Bone marrow (tissue), 2 donors: ENCODE data around the gene CALCA.
"Not testable (repeated sequence)": the region's sequence is repeated elsewhere in the genome, so short reads cannot be mapped to it uniquely, and the experiment has no call there.

Experiments used
- DNase-seq, 2 donors: peaks; one replicate each; lab custom pipeline; 2025; lab: John Stamatoyannopoulos, UW

CALCA gene

GRCh38 chr11:14971865-14972580 lies at the start of gene CALCA:
Gene CALCA (minus strand): TSS chr11:14972351. CDS start chr11:14971192, 1,159 bp downstream.
- no peak for DNase-seq

GRCh38 chr11:15016200-15016599 lies 44.0 kb upstream of the CALCA start:
- no peak for DNase-seq

- DNase-seq: no peak
Measured at GRCh38 chr11:15011776-15012345, 39.7 kb upstream of the CALCA start.

GRCh38 chr11:15010865-15011264 lies 38.7 kb upstream of the CALCA start:
- DNase-seq: no peak

GRCh38 chr11:15006139-15006759 lies 34.1 kb upstream of the CALCA start:
- DNase-seq: peak in 1 of 2 donors; percentile 26

GRCh38 chr11:14988133-14988532 lies 16.0 kb upstream of the CALCA start:
- DNase-seq: not testable (repeated sequence)

GRCh38 chr11:14981507-14981906 lies 9.4 kb upstream of the CALCA start:
- DNase-seq: no peak

- no peak for DNase-seq
Measured at GRCh38 chr11:14980854-14981253, 8.7 kb upstream of the CALCA start.

- DNase-seq: no peak
Measured at GRCh38 chr11:14977101-14977880, 5.1 kb upstream of the CALCA start.

GRCh38 chr11:14975252-14975587 lies 3.1 kb upstream of the CALCA start:
- no peak for DNase-seq

GRCh38 chr11:14974515-14975251 lies 2.5 kb upstream of the CALCA start:
- no peak for DNase-seq

GRCh38 chr11:14973621-14974514 lies 1.7 kb upstream of the CALCA start:
- no peak for DNase-seq

- DNase-seq: no peak
Measured at GRCh38 chr11:14972581-14973495, 687 bp upstream of the CALCA start.

GRCh38 chr11:14969901-14970323 lies 2.2 kb downstream of the CALCA start:
- peak in 1 of 2 donors; percentile 23 for DNase-seq

GRCh38 chr11:14967581-14968243 lies 4.4 kb downstream of the CALCA start:
- no peak for DNase-seq

GRCh38 chr11:14956111-14956510 lies 16.0 kb downstream of the CALCA start:
- DNase-seq: no peak

GRCh38 chr11:14954581-14954980 lies 17.6 kb downstream of the CALCA start:
- no peak for DNase-seq

- DNase-seq: no peak
Measured at GRCh38 chr11:14953904-14954303, 18.2 kb downstream of the CALCA start.

GRCh38 chr11:14949437-14950147 lies 22.6 kb downstream of the CALCA start:
- DNase-seq: no peak
